Epithelial cell of proximal tubule (primary cell): ENCODE measurements around the gene BARHL1. TPM values are rescaled to one million over a fixed set of nuclear protein-coding genes. Genes with fewer than 3 reads are reported as not detected.

ENCODE experiments used
- DNase-seq: peaks from one replicate; pipeline ENCODE4 v3.0.0-alpha.2; 2011; ENCODE audit warnings: low read depth
- H3K4me3 ChIP-seq: 2 replicates; pipeline ENCODE4 v1.5.1; 2011; ENCODE audit warnings: low read depth, mild to moderate bottlenecking, low read length
- CTCF ChIP-seq: conservative IDR thresholded peaks from 2 replicates; pipeline ENCODE4 v1.5.1; 2012; ENCODE audit warnings: low read depth, mild to moderate bottlenecking, low read length
- total RNA-seq: library from RNA; depleted of rRNA; stranded (reverse); fragments of >200 nt; gene quantifications from 2 replicates; pipeline ENCODE4 v1.2.3, GENCODE V29; 2015

BARHL1 gene
- total RNA-seq, 1 donor from 2014 or later: not detected

GRCh38 chr9:132590037-132590317, 7.6 kb downstream of the BARHL1 start:
- no peak for TF ChIP-seq CTCF
- DNase-seq: no peak
- H3K4me3 ChIP-seq: no peak overlapping the region

DNA sequence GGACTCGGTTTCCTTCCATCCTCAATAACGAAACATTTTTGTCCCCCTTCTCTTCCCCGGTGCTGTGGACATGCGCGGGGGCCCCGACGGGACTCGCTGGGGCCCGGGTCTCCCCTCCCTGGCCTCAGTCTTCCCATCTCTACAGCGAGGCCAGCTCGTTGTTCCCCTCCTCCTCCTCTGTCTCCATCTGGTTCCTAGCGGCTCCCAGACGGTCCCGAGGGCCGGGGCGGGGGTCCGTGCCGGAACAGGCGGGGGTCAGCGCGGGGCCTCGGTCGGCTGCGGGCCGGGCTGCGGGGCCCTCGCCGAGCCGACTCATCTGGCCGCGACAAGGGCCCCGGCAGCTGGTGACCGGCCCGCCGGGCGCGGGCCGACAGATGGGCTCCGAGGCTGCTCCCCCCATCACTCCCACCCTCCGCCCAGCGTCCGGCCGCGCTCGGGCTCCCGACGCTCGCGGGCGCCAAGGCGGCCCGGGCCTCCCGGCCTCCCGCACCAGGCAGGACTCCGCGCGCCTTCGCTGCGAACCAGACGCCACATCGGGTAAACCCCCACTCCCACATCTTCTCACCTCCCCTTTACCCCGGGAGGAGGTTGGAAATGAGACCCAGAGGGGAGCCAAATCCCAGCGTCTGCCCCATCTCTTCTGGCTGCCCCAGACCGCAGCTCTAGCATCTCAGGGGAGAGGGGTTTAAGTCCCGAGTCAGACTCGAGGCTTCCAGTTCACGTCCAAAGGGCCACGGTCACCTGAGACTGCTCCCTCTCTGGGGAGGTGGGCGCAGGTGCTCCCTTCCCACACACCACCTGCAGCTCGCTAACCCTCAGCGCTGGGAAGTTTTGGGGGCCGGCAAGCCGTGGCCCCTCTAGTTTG, 8.1 kb downstream of the BARHL1 start:
- no peak overlapping the region for H3K4me3 ChIP-seq
- DNase-seq: no peak
- TF ChIP-seq CTCF: no peak

DNA sequence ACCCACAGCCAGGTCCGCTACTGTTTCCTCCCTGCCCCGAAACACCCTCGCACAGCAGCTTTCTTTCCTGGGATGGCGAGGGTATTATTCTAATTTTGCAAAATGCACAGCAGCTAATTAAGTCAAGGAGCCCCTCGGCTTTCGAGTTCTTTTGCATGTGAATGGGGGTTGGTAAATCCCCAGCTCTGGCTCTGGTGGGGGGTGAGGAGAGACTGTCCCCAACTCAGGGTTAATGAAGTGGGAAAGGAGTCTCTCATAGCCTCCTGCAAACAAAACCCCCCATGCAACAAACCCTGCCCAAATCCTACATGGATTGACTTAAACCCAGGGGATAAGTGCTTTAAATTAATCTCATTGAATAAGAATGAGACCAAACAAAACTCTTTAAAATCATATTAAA, 8.8 kb downstream of the BARHL1 start:
- no peak for TF ChIP-seq CTCF
- no peak overlapping the region for H3K4me3 ChIP-seq
- no peak for DNase-seq

- H3K4me3 ChIP-seq: no peak overlapping the region
- DNase-seq: no peak
- TF ChIP-seq CTCF: no peak
Observed at GRCh38 chr9:132591751-132592314, 9.4 kb downstream of the BARHL1 start.

- H3K4me3 ChIP-seq: no peak overlapping the region
- DNase-seq: no peak
- no peak for TF ChIP-seq CTCF
Observed at GRCh38 chr9:132592451-132592850, 10.0 kb downstream of the BARHL1 start.

DNA sequence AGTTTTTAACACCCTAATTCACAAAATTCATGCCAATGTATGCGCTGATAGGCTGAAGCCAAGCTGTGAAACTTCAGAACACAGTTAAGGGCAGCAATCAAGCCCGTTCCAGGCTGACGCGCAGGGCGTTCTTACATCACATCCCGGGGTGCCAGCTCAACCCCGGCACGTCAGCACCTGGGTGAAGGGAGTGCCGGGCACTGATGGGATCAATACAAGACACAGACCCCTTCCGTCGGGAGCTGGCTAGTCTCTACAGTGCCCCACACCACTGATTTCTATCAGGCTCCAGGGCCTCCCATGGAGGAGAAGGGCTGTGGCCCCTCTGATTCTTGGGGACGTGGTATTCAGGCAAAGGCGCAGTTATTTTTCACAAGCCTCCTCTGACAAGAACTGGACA, 12.0 kb downstream of the BARHL1 start:
- no peak for TF ChIP-seq CTCF
- no peak overlapping the region for H3K4me3 ChIP-seq
- DNase-seq: no peak

GRCh38 chr9:132595319-132595718, 12.9 kb downstream of the BARHL1 start:
- H3K4me3 ChIP-seq: no peak overlapping the region
- no peak for DNase-seq
- TF ChIP-seq CTCF: no peak
